Neuronal stem cell (in vitro differentiated cells): ENCODE results near the gene ZNF18.

Experiments
- DNase-seq: peaks from one replicate; pipeline ENCODE4 v3.0.0-alpha.2; 2013; ENCODE audit warnings: low spot score
- H2AFZ ChIP-seq: one replicate; pipeline ENCODE4 v1.6.1; 2013; ENCODE audit warnings: mild to moderate bottlenecking, low read length, inconsistent platforms
- H2AK5ac ChIP-seq: 2 replicates; pipeline ENCODE4 v1.6.1; 2013; ENCODE audit warnings: low read depth, mild to moderate bottlenecking, inconsistent platforms, low read length, moderate library complexity, mixed read lengths
- H2BK120ac ChIP-seq: 2 replicates; pipeline ENCODE4 v1.6.1; 2013; ENCODE audit warnings: low read depth, mild to moderate bottlenecking, inconsistent platforms, low read length, moderate library complexity, mixed read lengths
- H2BK12ac ChIP-seq: one replicate; pipeline ENCODE4 v1.6.1; 2013; ENCODE audit warnings: low read length, inconsistent platforms
- H2BK15ac ChIP-seq: 2 replicates; pipeline ENCODE4 v1.6.1; 2013; ENCODE audit warnings: mild to moderate bottlenecking, low read length, inconsistent platforms, mixed read lengths
- H2BK5ac ChIP-seq: one replicate; pipeline ENCODE4 v1.6.1; 2013; ENCODE audit warnings: inconsistent platforms, mild to moderate bottlenecking, low read length, moderate library complexity
- H3K14ac ChIP-seq: one replicate; pipeline ENCODE4 v1.6.1; 2013; ENCODE audit warnings: low read length, inconsistent platforms
- H3K18ac ChIP-seq: 2 replicates; pipeline ENCODE4 v1.6.1; 2013; ENCODE audit warnings: low read length, inconsistent platforms
- H3K23ac ChIP-seq: 2 replicates; pipeline ENCODE4 v1.6.1; 2013; ENCODE audit warnings: low read depth, mild to moderate bottlenecking, mixed read lengths, low read length, inconsistent platforms; ENCODE audit not compliant: poor library complexity
- H3K27ac ChIP-seq: replicated peaks from 3 replicates; pipeline ENCODE4 v1.5.1; 2013; ENCODE audit warnings: low read length, inconsistent platforms
- H3K27me3 ChIP-seq, 3 experiments: 2 replicates each; pipeline ENCODE4 v1.6.1; 2013; ENCODE audit warnings: low read length in 3 of 3, mild to moderate bottlenecking in 2 of 3, inconsistent platforms in 1 of 3, low read depth in 1 of 3, mixed read lengths in 1 of 3, moderate library complexity in 1 of 3; ENCODE audit not compliant: control insufficient read depth in 3 of 3, insufficient read depth in 3 of 3
- H3K36me3 ChIP-seq, 2 donors: replicated peaks in 1 of 2; 2 replicates each; pipeline ENCODE4 v1.6.1; 2013; ENCODE audit warnings: low read length in 2 of 2; ENCODE audit not compliant: control insufficient read depth in 2 of 2, insufficient read depth in 2 of 2
- H3K4ac ChIP-seq: 2 replicates; pipeline ENCODE4 v1.6.1; 2013; ENCODE audit warnings: inconsistent platforms, mild to moderate bottlenecking, low read length, moderate library complexity
- H3K4me1 ChIP-seq, 2 donors: 1 replicate in 1 of 2; 2 replicates in 1 of 2; pipeline ENCODE4 v1.6.1; 2013; ENCODE audit warnings: low read length in 2 of 2, low read depth in 1 of 2; ENCODE audit not compliant: control insufficient read depth in 2 of 2, insufficient read depth in 1 of 2
- H3K4me2 ChIP-seq: one replicate; pipeline ENCODE4 v1.6.1; 2013; ENCODE audit warnings: mild to moderate bottlenecking, low read length, inconsistent platforms; ENCODE audit not compliant: insufficient read depth, poor library complexity, severe bottlenecking
- H3K4me3 ChIP-seq, 2 donors: 2 replicates each; pipeline ENCODE4 v1.5.1; 2013; ENCODE audit warnings: low read length in 2 of 2, mild to moderate bottlenecking in 2 of 2, inconsistent platforms in 1 of 2, moderate library complexity in 1 of 2
- H3K79me1 ChIP-seq: one replicate; pipeline ENCODE4 v1.6.1; 2013; ENCODE audit warnings: low read depth, mild to moderate bottlenecking, inconsistent platforms, low read length, moderate library complexity
- H3K9ac ChIP-seq: one replicate; pipeline ENCODE4 v1.6.1; 2013; ENCODE audit warnings: mild to moderate bottlenecking, low read depth, low read length, inconsistent platforms; ENCODE audit not compliant: poor library complexity
- H3K9me3 ChIP-seq, 2 donors: replicated peaks in 1 of 2; 2 replicates each; pipeline versions ENCODE3 to v1.6.1; 2013; ENCODE audit warnings: low read length in 2 of 2, mild to moderate bottlenecking in 2 of 2, inconsistent platforms in 1 of 2, low read depth in 1 of 2, mixed read lengths in 1 of 2, moderate library complexity in 1 of 2; ENCODE audit not compliant: control insufficient read depth in 2 of 2, insufficient read depth in 1 of 2
- H4K8ac ChIP-seq: one replicate; pipeline ENCODE4 v1.6.1; 2013; ENCODE audit warnings: low read depth, mild to moderate bottlenecking, inconsistent platforms, low read length, moderate library complexity
- H4K91ac ChIP-seq: one replicate; pipeline ENCODE4 v1.6.1; 2013; ENCODE audit warnings: low read length, low read depth, mild to moderate bottlenecking, inconsistent platforms; ENCODE audit not compliant: poor library complexity
- WGBS, 2 donors: extraction: QIAGEN DNeasy Blood & Tissue Kit; methylation state at CpG; one replicate each; pipeline ENCODE4 v1.1.7; 2013; ENCODE audit warnings: missing lambda C conversion rate in 2 of 2, mixed read lengths in 1 of 2; ENCODE audit not compliant: insufficient read length in 2 of 2, insufficient replicate concordance in 1 of 2; ENCODE audit errors: extremely low coverage in 2 of 2; 5-methylcytosine and 5-hydroxymethylcytosine counted together

Gene ZNF18

DNA sequence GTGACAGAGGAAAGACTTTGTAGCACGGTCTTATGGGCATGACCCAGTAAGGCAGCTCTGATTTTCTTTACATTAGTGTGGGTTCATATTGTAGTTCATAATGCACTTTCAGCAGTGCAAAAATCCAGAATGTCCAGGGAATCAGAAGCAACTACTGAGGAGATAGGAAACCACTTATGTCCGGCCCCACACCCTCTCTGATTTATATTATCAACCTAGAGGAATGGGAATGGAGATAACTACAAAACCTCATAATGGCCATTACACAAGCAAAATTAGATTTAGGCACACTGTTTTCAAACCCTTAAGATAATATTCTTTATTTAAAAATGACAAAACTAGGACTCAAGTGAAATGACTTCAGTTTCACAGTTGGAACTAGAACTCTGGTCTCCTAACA lies 31.3 kb upstream of the ZNF18 start:
- no peak overlapping the region for H2BK5ac ChIP-seq
- no CpG with 5 or more reads among the region's 2 CpGs for WGBS, 2 donors
- no peak overlapping the region for H3K23ac ChIP-seq
- no peak overlapping the region for H3K4me2 ChIP-seq
- H2AFZ ChIP-seq, result no peak overlapping the region
- no peak overlapping the region for H3K9ac ChIP-seq
- no peaks in the 10 kb centered on the region for H3K79me1 ChIP-seq
- no peak overlapping the region for H4K8ac ChIP-seq
- H2BK120ac ChIP-seq, result no peak overlapping the region
- H4K91ac ChIP-seq, result no peak overlapping the region
- H3K4ac ChIP-seq, result no peak overlapping the region
- no peaks in the 10 kb centered on the region for H3K4me1 ChIP-seq
- H3K36me3 ChIP-seq, result peaks cover 0 to 11% of the 10 kb centered on the region in 2 donors
- H2BK15ac ChIP-seq, result no peak overlapping the region
- H3K27ac ChIP-seq, result no peak overlapping the region
- no peak overlapping the region for H3K4me3 ChIP-seq
- H3K18ac ChIP-seq, result no peak overlapping the region
- H3K14ac ChIP-seq, result no peak overlapping the region
- no peaks in the 10 kb centered on the region for H3K27me3 ChIP-seq
- no peak for DNase-seq
- H2AK5ac ChIP-seq, result no peak overlapping the region
- H2BK12ac ChIP-seq, result no peak overlapping the region
- H3K9me3 ChIP-seq, result no peaks in the 10 kb centered on the region

DNA sequence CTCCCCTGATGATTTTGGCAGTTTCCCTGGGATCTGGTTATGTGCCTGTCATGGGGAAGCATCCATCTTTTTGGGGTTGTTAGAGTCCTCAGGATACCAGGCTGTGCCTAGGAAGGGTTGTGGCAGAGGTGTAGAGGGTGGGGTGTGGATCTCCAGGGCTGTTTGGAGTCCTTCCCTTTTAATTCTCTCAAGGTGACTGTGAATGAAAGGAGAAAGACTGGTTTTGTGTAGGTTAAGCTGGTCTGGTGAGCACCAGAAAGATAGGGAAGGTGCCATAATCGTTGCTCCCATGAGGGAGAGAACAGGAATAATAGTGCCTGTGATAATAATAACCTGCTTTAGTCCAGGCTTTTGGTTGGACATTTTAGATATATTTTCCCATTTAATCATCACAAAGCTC lies 30.4 kb upstream of the ZNF18 start:
- Histone ChIP-seq H2BK120ac (no peak overlapping the region), H3K27ac (no peak overlapping the region), H2BK5ac (no peak overlapping the region), H2AK5ac (no peak overlapping the region), H4K8ac (no peak overlapping the region), H2BK15ac (no peak overlapping the region), H3K4me2 (no peak overlapping the region), H3K4me1 (peaks cover 1 to 2% of the 10 kb centered on the region in 2 donors), H3K79me1 (no peaks in the 10 kb centered on the region), H3K9me3 (no peaks in the 10 kb centered on the region), H3K4me3 (no peak overlapping the region), H3K27me3 (no peaks in the 10 kb centered on the region), H4K91ac (no peak overlapping the region), H3K18ac (no peak overlapping the region), H3K14ac (no peak overlapping the region), H3K23ac (no peak overlapping the region), H3K36me3 (peaks cover 0 to 11% of the 10 kb centered on the region in 2 donors), H3K9ac (no peak overlapping the region), H2AFZ (no peak overlapping the region), H2BK12ac (no peak overlapping the region), H3K4ac (no peak overlapping the region)
- no peak for DNase-seq
- no CpG with 5 or more reads among the region's 1 CpG for WGBS, 2 donors

DNA sequence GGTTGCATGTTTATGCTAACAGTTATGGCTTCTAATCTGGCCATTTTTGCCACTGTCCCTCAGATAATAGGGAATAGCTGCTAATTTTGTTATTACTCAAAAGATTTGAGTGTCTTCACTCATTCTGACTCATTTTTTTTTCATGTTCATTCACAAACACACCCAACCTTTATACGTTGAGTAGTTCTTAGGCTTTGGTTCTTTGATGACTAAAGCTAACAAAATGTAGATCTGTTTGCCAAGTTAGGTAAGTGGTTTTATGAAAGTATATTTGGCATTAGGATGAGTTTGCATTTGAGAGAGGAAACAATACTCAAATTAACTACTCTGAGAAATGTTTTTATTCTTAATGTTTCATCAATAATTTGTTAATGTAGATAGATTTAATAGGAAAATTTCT lies 27.1 kb upstream of the ZNF18 start:
- Histone ChIP-seq H3K27me3 (peaks cover 2 to 11% (median 10%) of the 10 kb centered on the region in 3 experiments), H3K9me3 (no peaks in the 10 kb centered on the region), H3K4me2 (no peak overlapping the region), H3K79me1 (peaks cover 4% of the 10 kb centered on the region), H3K14ac (no peak overlapping the region), H2AFZ (no peak overlapping the region), H3K9ac (no peak overlapping the region), H2BK15ac (no peak overlapping the region), H3K27ac (no peak overlapping the region), H3K36me3 (peaks cover 0 to 11% of the 10 kb centered on the region in 2 donors), H3K18ac (no peak overlapping the region), H3K4me1 (peaks cover 3 to 9% of the 10 kb centered on the region in 2 donors), H2BK12ac (no peak overlapping the region), H3K4me3 (no peak overlapping the region), H2AK5ac (no peak overlapping the region), H2BK120ac (no peak overlapping the region), H3K4ac (no peak overlapping the region), H4K91ac (no peak overlapping the region), H3K23ac (no peak overlapping the region), H2BK5ac (no peak overlapping the region), H4K8ac (no peak overlapping the region)
- no peak for DNase-seq
- no CpG with 5 or more reads among the region's 1 CpG for WGBS, 2 donors

DNA sequence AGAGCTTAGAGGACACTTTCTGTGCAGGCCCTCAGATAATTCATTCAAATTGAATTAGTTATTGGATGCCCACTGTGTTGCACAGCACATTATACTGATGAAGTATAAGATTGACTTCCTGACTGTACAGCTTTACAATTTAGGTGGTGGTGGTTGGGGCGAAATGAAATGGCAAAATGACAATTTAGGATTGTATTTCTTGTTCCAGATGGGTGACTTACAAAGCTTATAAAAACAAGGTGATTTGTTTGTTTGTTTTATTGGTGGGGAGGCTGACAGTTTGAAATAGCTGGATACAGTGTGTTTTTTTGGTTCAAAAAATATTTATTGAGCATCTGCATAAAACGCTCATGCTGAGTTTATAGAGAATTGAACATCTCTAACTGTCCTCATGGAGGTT lies 25.0 kb upstream of the ZNF18 start:
- H3K23ac ChIP-seq, result no peak overlapping the region
- peaks cover 4% of the 10 kb centered on the region for H3K79me1 ChIP-seq
- no peak overlapping the region for H3K4me3 ChIP-seq
- no peak overlapping the region for H3K4ac ChIP-seq
- no peak overlapping the region for H3K9ac ChIP-seq
- no peak overlapping the region for H2BK120ac ChIP-seq
- H2AFZ ChIP-seq, result no peak overlapping the region
- WGBS, 2 donors, result no CpG with 5 or more reads among the region's 2 CpGs
- no peaks in the 10 kb centered on the region for H3K9me3 ChIP-seq
- no peak overlapping the region for H4K8ac ChIP-seq
- peaks cover 0 to 11% of the 10 kb centered on the region in 2 donors for H3K36me3 ChIP-seq
- no peak overlapping the region for H3K27ac ChIP-seq
- no peak for DNase-seq
- peaks cover 3 to 9% of the 10 kb centered on the region in 2 donors for H3K4me1 ChIP-seq
- H2BK15ac ChIP-seq, result no peak overlapping the region
- no peak overlapping the region for H3K14ac ChIP-seq
- no peak overlapping the region for H3K18ac ChIP-seq
- no peak overlapping the region for H2AK5ac ChIP-seq
- no peak overlapping the region for H2BK5ac ChIP-seq
- H4K91ac ChIP-seq, result no peak overlapping the region
- H2BK12ac ChIP-seq, result no peak overlapping the region
- H3K4me2 ChIP-seq, result no peak overlapping the region
- H3K27me3 ChIP-seq, result peaks cover 2 to 12% (median 10%) of the 10 kb centered on the region in 3 experiments
